ENCODE results near the gene RAE1.

DNA sequence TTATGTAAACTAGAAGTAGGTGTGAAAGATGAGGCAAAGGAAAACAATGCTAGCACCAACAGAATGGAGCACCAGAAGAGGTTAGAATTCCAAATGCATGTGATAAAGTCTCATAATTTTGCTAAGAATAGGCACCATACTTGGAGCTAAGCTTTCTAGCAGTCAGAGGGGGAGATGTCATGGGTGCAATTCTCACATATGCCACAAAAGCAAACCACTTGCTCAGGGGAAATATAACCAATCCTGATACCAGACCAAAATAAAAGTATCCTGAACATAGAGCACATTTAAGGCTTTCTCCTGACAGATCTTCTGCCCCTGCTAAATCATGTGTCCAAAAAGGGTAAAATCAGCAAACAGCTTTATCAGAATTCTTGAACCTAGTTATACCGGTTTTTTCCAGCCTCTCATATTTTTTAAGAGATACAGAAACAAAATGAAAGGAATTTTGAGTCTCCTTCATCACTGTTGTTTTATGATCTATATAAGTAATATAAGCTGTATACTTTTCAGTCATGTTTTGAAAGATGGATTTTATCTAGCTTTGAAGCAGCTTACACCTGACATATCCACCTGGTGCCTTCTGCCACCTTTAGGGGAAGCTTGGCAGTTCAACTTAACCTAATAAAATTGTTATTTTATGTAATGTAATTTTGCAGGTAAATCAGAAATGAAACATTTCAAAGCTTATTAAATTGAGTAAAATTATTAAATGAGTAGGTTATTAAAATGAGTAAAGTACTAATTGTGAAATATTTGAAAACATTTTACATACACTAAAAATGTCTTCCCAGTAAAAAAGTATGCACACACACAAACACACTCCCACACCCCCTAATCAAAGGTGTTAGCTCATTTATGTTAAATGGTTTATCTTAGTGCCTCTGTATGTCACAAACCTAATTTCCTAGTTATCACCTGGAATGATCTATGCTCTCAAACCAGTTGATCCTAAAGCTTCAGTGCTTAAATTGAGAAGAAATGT, 18.7 kb upstream of the RAE1 start:
- TF ChIP-seq, protein P1, sequence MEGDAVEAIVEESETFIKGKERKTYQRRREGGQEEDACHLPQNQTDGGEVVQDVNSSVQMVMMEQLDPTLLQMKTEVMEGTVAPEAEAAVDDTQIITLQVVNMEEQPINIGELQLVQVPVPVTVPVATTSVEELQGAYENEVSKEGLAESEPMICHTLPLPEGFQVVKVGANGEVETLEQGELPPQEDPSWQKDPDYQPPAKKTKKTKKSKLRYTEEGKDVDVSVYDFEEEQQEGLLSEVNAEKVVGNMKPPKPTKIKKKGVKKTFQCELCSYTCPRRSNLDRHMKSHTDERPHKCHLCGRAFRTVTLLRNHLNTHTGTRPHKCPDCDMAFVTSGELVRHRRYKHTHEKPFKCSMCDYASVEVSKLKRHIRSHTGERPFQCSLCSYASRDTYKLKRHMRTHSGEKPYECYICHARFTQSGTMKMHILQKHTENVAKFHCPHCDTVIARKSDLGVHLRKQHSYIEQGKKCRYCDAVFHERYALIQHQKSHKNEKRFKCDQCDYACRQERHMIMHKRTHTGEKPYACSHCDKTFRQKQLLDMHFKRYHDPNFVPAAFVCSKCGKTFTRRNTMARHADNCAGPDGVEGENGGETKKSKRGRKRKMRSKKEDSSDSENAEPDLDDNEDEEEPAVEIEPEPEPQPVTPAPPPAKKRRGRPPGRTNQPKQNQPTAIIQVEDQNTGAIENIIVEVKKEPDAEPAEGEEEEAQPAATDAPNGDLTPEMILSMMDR (IDR thresholded peaks at IDR 0.05) = no peak
- TF ChIP-seq TCF7 (CRISPR knock-in tag; IDR thresholded peaks at IDR 0.05; ENCODE audit: low read depth) (no peak), TP53 (CRISPR knock-in tag; IDR thresholded peaks at IDR 0.05) (no peak)

Data from WTC11 (cell line).